Mesenchymal stem cell (in vitro differentiated cells and primary cell): Measurements from ENCODE around the gene TCEAL2. TPM values are rescaled to one million over a fixed set of nuclear protein-coding genes. Genes with fewer than 3 reads are reported as not detected.
A peak's percentile ranks its signal among the peaks of the same experiment; 100 is the strongest.
"Not testable (repeated sequence)": the region's sequence is repeated elsewhere in the genome, so short reads cannot be mapped to it uniquely, and the experiment has no call there.

Experiments
- DNase-seq: peaks from one replicate; pipeline ENCODE4 v3.0.0-alpha.2; 2013
- H2AFZ ChIP-seq: one replicate; pipeline ENCODE4 v1.6.1; 2013; ENCODE audit warnings: low read depth, mild to moderate bottlenecking, control low read depth, inconsistent platforms, low read length, moderate library complexity
- H2AK5ac ChIP-seq: 2 replicates; pipeline ENCODE4 v1.6.1; 2013; ENCODE audit warnings: low read length, moderate library complexity, mild to moderate bottlenecking, inconsistent platforms; ENCODE audit not compliant: severe bottlenecking
- H2BK120ac ChIP-seq: one replicate; pipeline ENCODE4 v1.6.1; 2013; ENCODE audit warnings: low read depth, mild to moderate bottlenecking, inconsistent platforms, low read length, moderate library complexity
- H2BK12ac ChIP-seq, 2 experiments: one replicate each; pipeline ENCODE4 v1.6.1; 2013; ENCODE audit warnings: inconsistent platforms in 2 of 2, low read length in 2 of 2, mild to moderate bottlenecking in 2 of 2, moderate library complexity in 2 of 2, control low read depth in 1 of 2
- H2BK15ac ChIP-seq: one replicate; pipeline ENCODE4 v1.6.1; 2013; ENCODE audit warnings: mild to moderate bottlenecking, low read depth, inconsistent platforms; ENCODE audit not compliant: poor library complexity, severe bottlenecking
- H2BK5ac ChIP-seq: 2 replicates; pipeline ENCODE4 v1.6.1; 2013; ENCODE audit warnings: low read depth, mild to moderate bottlenecking, low read length, control low read depth, inconsistent platforms; ENCODE audit not compliant: poor library complexity, severe bottlenecking
- H3K14ac ChIP-seq, 2 experiments: one replicate each; pipeline ENCODE4 v1.6.1; 2013; ENCODE audit warnings: inconsistent platforms in 2 of 2, low read length in 2 of 2, control low read depth in 1 of 2, mild to moderate bottlenecking in 1 of 2, moderate library complexity in 1 of 2
- H3K18ac ChIP-seq, 2 experiments: one replicate each; pipeline ENCODE4 v1.6.1; 2013; ENCODE audit warnings: inconsistent platforms in 2 of 2, low read length in 2 of 2, control low read depth in 1 of 2, low read depth in 1 of 2, mild to moderate bottlenecking in 1 of 2
- H3K23ac ChIP-seq, 2 experiments: one replicate each; pipeline ENCODE4 v1.6.1; 2013; ENCODE audit warnings: inconsistent platforms in 2 of 2, low read length in 2 of 2, mild to moderate bottlenecking in 2 of 2, moderate library complexity in 2 of 2, control low read depth in 1 of 2
- H3K27ac ChIP-seq: 2 replicates; pipeline ENCODE4 v1.5.1; 2013; ENCODE audit warnings: mild to moderate bottlenecking, moderate library complexity, low read length, control low read depth, inconsistent platforms; ENCODE audit not compliant: poor library complexity, severe bottlenecking
- H3K27me3 ChIP-seq, 2 experiments: 2 replicates each; pipeline versions ENCODE4 v1.6.1 to v1.7.0; 2013; ENCODE audit warnings: low read length in 2 of 2, mild to moderate bottlenecking in 2 of 2, moderate library complexity in 2 of 2, control low read depth in 1 of 2, inconsistent platforms in 1 of 2; ENCODE audit not compliant: control insufficient read depth in 1 of 2, insufficient read depth in 1 of 2
- H3K36me3 ChIP-seq, 2 experiments: 2 replicates each; pipeline versions ENCODE4 v1.6.1 to v1.7.0; 2013; ENCODE audit warnings: low read length in 2 of 2, control low read depth in 1 of 2, inconsistent platforms in 1 of 2, low read depth in 1 of 2, mild to moderate bottlenecking in 1 of 2; ENCODE audit not compliant: insufficient read depth in 2 of 2, control insufficient read depth in 1 of 2
- H3K4ac ChIP-seq, 2 experiments: one replicate each; pipeline ENCODE4 v1.6.1; 2013; ENCODE audit warnings: inconsistent platforms in 2 of 2, low read length in 2 of 2, mild to moderate bottlenecking in 2 of 2, moderate library complexity in 2 of 2, control low read depth in 1 of 2, low read depth in 1 of 2
- H3K4me1 ChIP-seq: 2 replicates; pipeline ENCODE4 v1.6.1; 2013; ENCODE audit warnings: low read depth, low read length, control low read depth; ENCODE audit not compliant: control insufficient read depth, insufficient read depth
- H3K4me2 ChIP-seq: 2 replicates; pipeline ENCODE4 v1.6.1; 2013; ENCODE audit warnings: low read length, mild to moderate bottlenecking, inconsistent platforms; ENCODE audit not compliant: poor library complexity, severe bottlenecking
- H3K4me3 ChIP-seq, 2 experiments: 2 replicates each; pipeline versions ENCODE4 v1.5.1 to v1.7.0; 2013; ENCODE audit warnings: low read length in 2 of 2, mild to moderate bottlenecking in 2 of 2, control low read depth in 1 of 2, low read depth in 1 of 2; ENCODE audit not compliant: insufficient read depth in 1 of 2
- H3K79me1 ChIP-seq: replicated peaks from 2 replicates; pipeline ENCODE4 v1.6.1; 2013; ENCODE audit warnings: mild to moderate bottlenecking, control low read depth, low read length, inconsistent platforms; ENCODE audit not compliant: poor library complexity, severe bottlenecking
- H3K9ac ChIP-seq: 2 replicates; pipeline ENCODE4 v1.7.0; 2013; ENCODE audit warnings: mild to moderate bottlenecking, low read length, moderate library complexity
- H3K9me3 ChIP-seq: 2 replicates; pipeline ENCODE4 v1.7.0; 2013; ENCODE audit warnings: mild to moderate bottlenecking, low read length; ENCODE audit not compliant: control insufficient read depth
- H4K8ac ChIP-seq: one replicate; pipeline ENCODE4 v1.6.1; 2013; ENCODE audit warnings: inconsistent platforms, mild to moderate bottlenecking, low read length, moderate library complexity
- H4K91ac ChIP-seq: one replicate; pipeline ENCODE4 v1.6.1; 2013; ENCODE audit warnings: mild to moderate bottlenecking, low read length, inconsistent platforms
- WGBS: methylation state at CpG from one replicate; pipeline ENCODE4 v1.1.7; 2013; ENCODE audit warnings: mixed read lengths; 5-methylcytosine and 5-hydroxymethylcytosine counted together
- polyA plus RNA-seq, 2 experiments: library from polyadenylated mRNA; stranded (reverse); fragments of 200-250 nt; gene quantifications; one replicate each; pipeline ENCODE4 v1.2.3, GENCODE V29; 2013

Gene TCEAL2
- polyA plus RNA-seq (2013, experiment 1 of 2) = not detected
- not detected for polyA plus RNA-seq (2013, experiment 2 of 2)

GRCh38 chrX:102125436-102125835, at the start of gene TCEAL2:
TCEAL2 (plus strand) TSS chrX:102125679; CDS start chrX:102126831, 1,152 bp downstream.
- H2AFZ ChIP-seq, H2BK5ac ChIP-seq, H3K79me1 ChIP-seq, H3K4me1 ChIP-seq, H3K18ac ChIP-seq, H3K9ac ChIP-seq, H3K4me2 ChIP-seq, H2BK120ac ChIP-seq, DNase-seq, H2AK5ac ChIP-seq, H3K27ac ChIP-seq, H4K8ac ChIP-seq, H3K14ac ChIP-seq, H4K91ac ChIP-seq, H3K9me3 ChIP-seq, H3K23ac ChIP-seq, H2BK15ac ChIP-seq, H2BK12ac ChIP-seq, H3K4me3 ChIP-seq, H3K36me3 ChIP-seq, H3K4ac ChIP-seq: not testable (repeated sequence)
- H3K27me3 ChIP-seq = peaks cover 0 to 53% of the 10 kb centered on the region in 2 experiments
- WGBS = no CpG with 5 or more reads among the region's 38 CpGs

DNA sequence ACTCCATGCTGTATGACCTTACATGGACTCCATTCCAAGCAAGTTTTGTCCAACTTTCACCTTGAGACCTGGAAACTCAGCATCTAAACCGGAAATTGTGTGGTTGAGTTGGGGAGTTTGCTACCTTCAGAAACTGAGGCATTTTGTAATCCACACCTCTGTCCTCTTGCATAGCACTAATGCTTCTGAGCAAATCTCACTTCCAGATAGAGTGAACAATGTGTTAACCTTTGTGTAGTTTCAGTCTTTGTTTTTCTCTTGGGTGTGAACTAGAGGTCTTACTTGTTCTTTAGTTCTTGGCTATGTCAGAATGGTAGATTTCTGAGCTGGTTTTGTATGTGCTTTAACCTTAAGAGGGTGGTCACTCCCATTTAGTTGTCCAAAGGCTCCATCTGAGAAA, 48.1 kb upstream of the TCEAL2 start:
- Histone ChIP-seq H3K27ac (no peak overlapping the region), H3K23ac (no peak overlapping the region), H3K79me1 (no peaks in the 10 kb centered on the region), H2AK5ac (no peak overlapping the region), H3K18ac (no peak overlapping the region), H4K8ac (no peak overlapping the region), H3K4me1 (no peaks in the 10 kb centered on the region), H3K9ac (no peak overlapping the region), H3K4me3 (no peak overlapping the region), H2BK120ac (no peak overlapping the region), H3K14ac (no peak overlapping the region), H3K27me3 (peaks cover 0 to 13% of the 10 kb centered on the region in 2 experiments), H4K91ac (no peak overlapping the region), H3K9me3 (no peaks in the 10 kb centered on the region), H2BK5ac (no peak overlapping the region), H3K36me3 (no peaks in the 10 kb centered on the region), H3K4ac (no peak overlapping the region), H2BK12ac (no peak overlapping the region), H2BK15ac (no peak overlapping the region), H3K4me2 (no peak overlapping the region), H2AFZ (no peak overlapping the region)
- WGBS = no CpG with 5 or more reads among the region's 1 CpG
- DNase-seq = no peak

DNA sequence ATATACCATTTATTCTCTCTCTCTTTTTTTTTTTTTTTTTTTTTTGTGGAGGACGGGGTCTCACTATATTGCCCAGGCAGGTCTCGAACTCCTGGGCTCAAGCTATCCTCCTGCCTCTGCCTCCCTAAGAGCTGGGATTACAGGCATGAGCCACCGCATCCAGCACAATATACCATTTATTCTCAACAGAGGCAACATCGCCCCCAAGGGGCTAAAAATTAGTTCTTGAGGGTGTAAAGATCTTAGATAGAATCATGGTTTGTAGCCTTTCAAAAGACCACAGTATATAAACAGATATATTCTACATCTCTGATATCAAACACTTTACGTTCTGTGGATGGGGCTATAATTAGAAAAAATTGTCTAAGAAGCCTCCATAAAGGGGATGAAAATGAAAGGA, 39.8 kb upstream of the TCEAL2 start:
- peak; percentile 0 for DNase-seq
- Histone ChIP-seq H3K23ac (no peak overlapping the region), H2AK5ac (no peak overlapping the region), H4K91ac (no peak overlapping the region), H3K4me3 (no peak overlapping the region), H3K14ac (no peak overlapping the region), H3K36me3 (no peaks in the 10 kb centered on the region), H3K4me2 (no peak overlapping the region), H3K27me3 (peaks cover 0 to 11% of the 10 kb centered on the region in 2 experiments), H3K79me1 (no peaks in the 10 kb centered on the region), H3K27ac (no peak overlapping the region), H4K8ac (no peak overlapping the region), H3K18ac (no peak overlapping the region), H2AFZ (no peak overlapping the region), H3K9me3 (no peaks in the 10 kb centered on the region), H2BK5ac (no peak overlapping the region), H2BK12ac (no peak overlapping the region), H2BK15ac (no peak overlapping the region), H2BK120ac (no peak overlapping the region), H3K9ac (no peak overlapping the region), H3K4ac (no peak overlapping the region), H3K4me1 (no peaks in the 10 kb centered on the region)
- no CpG with 5 or more reads among the region's 5 CpGs for WGBS

DNA sequence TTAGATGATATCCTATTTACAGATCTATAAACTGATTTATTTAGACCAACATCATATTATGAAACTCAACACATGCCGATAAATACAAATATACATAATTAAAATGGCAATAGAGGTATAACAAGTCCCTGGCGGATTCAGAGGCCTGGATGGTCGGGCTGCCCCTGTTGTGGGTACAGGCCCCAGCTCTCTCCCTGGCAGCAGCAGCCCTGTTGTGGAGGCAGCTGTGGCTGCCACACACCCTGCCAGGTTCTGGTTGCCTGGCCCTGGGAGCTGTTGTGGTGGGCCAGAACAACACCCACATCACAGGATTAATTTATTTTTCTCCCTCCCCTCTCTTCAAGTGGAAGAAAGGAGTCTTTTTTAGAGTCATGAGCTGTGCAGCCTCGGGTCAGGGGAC, 12.1 kb upstream of the TCEAL2 start:
- no peak overlapping the region for H3K9ac ChIP-seq
- H4K8ac ChIP-seq = no peak overlapping the region
- no peaks in the 10 kb centered on the region for H3K36me3 ChIP-seq
- H3K14ac ChIP-seq = no peak overlapping the region
- H2AK5ac ChIP-seq = no peak overlapping the region
- no peak overlapping the region for H4K91ac ChIP-seq
- H3K27ac ChIP-seq = no peak overlapping the region
- H2BK5ac ChIP-seq = no peak overlapping the region
- no peak overlapping the region for H3K23ac ChIP-seq
- H3K4ac ChIP-seq = no peak overlapping the region
- H2BK12ac ChIP-seq = no peak overlapping the region
- no peak for DNase-seq
- no peak overlapping the region for H3K4me3 ChIP-seq
- peaks cover 11% of the 10 kb centered on the region for H3K9me3 ChIP-seq
- peaks cover 0 to 3% of the 10 kb centered on the region in 2 experiments for H3K27me3 ChIP-seq
- H2BK120ac ChIP-seq = no peak overlapping the region
- no peak overlapping the region for H3K4me2 ChIP-seq
- H2AFZ ChIP-seq = no peak overlapping the region
- no peak overlapping the region for H2BK15ac ChIP-seq
- H3K79me1 ChIP-seq = no peaks in the 10 kb centered on the region
- no peak overlapping the region for H3K18ac ChIP-seq
- 51% methylated on average over 3 of the region's 4 CpGs for WGBS
- H3K4me1 ChIP-seq = no peaks in the 10 kb centered on the region
